HG03025 (cell line): ENCODE results near the gene TPCN1.

Experiments used
- ATAC-seq: cut with Tn5 transposase; IDR thresholded peaks from one replicate; pipeline ENCODE4 v1.9.1; 2021; ENCODE audit warnings: mild to moderate bottlenecking, moderate library complexity; ENCODE audit not compliant: unreplicated experiment, low FRiP score

Gene TPCN1

GRCh38 chr12:113298861-113299545 is 77.7 kb downstream of the TPCN1 start:
- no peak for ATAC-seq

GRCh38 chr12:113299619-113300237 is 78.5 kb downstream of the TPCN1 start:
- no peak for ATAC-seq

GRCh38 chr12:113301811-113302210 is 80.5 kb downstream of the TPCN1 start:
- ATAC-seq = no peak

DNA sequence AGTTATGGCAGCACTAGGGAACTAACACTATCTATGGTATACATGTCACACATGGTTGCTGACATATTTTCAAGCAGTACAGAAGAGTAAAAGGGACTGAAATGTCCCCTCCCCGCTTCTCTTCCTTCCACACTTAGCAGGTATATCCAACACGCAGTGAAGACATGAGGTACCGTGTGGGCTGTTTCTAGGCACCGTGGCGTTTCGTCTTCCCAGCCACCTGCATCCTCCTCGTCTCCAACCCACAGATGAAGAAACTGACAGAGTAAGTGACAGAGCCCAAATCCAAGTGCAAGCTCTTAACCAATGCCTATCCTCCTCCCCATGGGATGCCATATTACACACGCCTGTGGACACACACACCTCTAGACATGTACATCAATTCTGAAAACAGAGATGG is 81.2 kb downstream of the TPCN1 start:
- no peak for ATAC-seq

DNA sequence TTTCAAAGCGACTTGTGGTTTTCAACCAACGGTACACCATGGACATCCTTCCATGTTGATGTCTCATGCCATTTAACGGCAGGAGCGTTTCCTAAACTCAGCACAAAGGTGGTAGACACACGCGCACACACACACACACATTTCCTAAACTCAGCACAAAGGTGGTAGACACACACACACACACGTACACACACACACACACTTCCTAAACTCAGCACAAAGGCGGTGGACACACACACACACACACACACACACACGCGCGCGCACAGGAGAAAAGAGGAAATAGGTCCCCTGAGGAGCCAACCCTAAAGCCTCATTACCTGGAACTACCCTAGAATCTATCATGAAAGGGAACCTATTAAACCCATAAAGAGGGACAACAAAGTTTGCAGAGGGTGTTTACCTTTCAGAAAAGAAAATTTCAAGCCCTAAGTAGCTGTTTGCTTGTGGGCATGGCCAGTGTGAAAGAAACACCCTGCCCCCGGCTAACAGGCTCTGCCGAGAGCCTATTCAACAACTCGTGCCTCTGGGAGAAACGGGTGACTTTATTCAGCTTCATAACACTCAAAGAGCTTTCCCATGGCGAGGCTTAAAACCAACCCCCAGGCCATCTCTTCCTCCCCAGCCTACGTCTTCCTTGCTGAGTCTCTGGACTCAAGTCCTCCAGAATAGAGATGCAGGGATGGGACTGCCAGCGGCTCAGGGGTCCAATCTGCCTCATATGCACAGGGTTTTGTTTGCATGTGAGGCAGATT is 81.8 kb downstream of the TPCN1 start:
- ATAC-seq = no peak

GRCh38 chr12:113305281-113305856 is 84.1 kb downstream of the TPCN1 start:
- ATAC-seq = no peak

DNA sequence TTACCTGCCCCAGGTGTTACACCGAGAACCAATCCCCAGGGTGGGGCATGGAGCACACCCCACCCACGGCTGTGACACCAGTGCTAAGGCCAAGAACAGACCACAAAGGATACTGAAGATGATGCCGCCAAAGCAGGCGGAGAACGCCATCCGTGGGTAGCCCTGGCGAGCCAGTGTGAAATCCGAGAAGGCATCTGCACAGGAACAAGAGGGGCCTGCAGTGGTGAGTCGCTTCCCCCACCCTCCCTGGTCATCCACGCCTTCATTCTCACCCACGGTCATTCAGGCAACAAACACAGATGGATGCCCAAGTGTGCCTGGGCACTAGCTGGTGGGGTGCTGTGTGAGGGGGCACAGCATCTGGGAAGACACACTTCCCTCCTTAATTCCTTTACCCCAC is 85.1 kb downstream of the TPCN1 start:
- ATAC-seq = no peak

DNA sequence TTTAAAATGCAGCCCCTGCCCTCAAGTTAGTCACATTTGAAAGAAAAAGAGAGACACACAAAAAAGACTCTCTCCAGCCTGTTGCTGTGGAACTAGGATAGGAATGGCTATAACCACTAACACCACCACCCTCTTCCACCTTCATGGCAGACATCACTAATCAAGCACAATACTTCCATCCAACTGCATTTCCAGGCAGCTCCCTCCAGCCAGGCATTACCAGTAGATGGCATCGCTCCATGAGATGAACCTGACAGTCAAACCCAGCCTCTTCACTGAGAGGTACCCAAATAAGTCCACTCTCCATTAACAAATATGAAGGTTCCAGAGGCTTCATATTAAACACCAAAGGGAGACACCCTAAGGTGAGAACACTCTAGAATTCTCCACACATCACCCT is 89.2 kb downstream of the TPCN1 start:
- no peak for ATAC-seq

DNA sequence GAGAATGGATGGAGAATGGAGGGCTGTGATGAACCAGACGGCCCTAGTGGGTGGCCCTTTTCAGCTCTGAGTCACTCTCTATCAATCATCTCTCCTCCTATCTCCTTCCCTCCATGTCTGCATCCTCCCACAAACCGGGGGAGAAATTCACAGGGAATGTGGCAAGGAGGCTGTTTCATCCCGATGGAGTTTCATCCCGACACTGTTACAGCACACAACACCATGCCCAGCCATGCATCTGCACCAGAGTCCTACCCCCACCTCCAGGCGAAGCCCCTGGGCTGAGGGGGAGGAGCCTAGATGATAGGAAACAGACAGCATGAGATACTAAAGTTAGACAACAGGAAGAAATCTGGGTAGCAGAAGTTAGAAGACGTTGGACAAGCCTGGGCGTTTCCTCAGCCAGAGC is 92.9 kb downstream of the TPCN1 start:
- no peak for ATAC-seq

DNA sequence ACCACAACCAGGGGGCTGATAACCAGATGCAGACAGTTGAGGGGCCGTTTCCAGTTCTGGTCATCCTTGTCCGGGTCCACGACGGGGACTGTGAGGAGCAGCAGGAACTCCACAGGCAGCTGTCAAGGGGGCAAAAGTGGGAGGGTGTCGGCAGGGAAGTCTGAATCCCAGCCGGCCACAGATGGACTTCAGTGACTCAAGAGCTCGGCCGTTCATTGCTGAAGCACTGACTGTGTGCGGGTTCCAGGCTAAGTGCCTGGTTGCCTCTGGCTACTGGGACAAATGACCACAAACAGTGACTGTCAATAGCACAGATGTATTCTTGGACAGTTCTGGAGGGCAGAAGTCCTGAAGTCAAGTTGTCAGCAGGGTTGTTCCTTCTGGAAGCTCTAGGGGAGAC is 94.1 kb downstream of the TPCN1 start:
- no peak for ATAC-seq

GRCh38 chr12:113316155-113316554 is 94.9 kb downstream of the TPCN1 start:
- ATAC-seq = no peak

- no peak for ATAC-seq
These were observed 95.9 kb downstream of the TPCN1 start for GRCh38 chr12:113317122-113317521.

DNA sequence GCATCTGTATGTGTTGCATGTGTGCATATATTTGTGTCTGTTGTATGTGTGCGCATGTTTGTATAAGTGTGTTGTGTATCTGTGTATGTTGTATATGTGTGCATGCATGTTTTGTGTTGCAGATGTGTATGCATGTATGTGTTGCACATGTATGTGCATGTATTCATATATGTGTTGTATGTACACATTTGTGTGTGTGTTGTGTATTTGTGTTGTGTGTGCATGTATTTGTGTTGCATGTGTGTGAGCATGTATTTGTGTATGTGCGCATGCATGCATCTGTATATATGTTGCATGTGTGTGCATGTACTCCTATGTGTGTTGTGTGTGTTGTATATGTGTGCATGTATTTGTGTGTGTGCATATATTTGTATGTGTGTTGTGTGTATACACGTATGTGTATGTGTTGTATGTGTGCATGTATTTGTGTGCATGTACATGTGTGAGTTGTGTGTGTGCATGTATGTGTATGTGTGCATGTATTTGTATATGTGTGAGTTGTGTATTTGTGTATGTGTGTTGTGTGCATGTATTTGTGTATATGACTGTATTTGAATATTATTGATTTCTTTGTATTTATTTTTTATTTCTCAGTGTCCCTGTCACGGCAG is 96.9 kb downstream of the TPCN1 start:
- ATAC-seq = no peak

GRCh38 chr12:113318900-113319628 is 97.8 kb downstream of the TPCN1 start:
- no peak for ATAC-seq

GRCh38 chr12:113320401-113320800 is 99.1 kb downstream of the TPCN1 start:
- ATAC-seq = no peak

DNA sequence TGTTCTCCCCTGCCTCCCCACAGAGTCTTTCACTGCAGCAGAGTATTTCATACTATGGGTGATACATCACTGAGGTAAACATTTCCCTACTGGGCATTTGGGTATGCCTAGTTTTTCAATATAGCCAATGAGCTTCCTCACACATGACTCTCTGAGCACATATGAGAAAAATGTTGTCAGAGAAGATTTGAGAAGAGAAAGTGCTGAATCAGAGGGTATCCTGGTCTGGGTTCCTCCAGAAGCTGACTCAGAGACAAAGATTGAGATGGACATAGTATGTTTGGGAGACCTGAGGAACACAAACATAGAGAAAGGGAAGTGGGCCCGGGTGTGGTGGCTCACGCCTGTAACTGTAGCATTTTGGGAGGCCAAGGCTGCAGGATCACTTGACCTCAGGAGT is 101.1 kb downstream of the TPCN1 start:
- no peak for ATAC-seq

GRCh38 chr12:113325916-113326315 is 104.7 kb downstream of the TPCN1 start:
- no peak for ATAC-seq

GRCh38 chr12:113326775-113327395 is 105.6 kb downstream of the TPCN1 start:
- no peak for ATAC-seq

- no peak for ATAC-seq
These were observed 107.2 kb downstream of the TPCN1 start for GRCh38 chr12:113328368-113328889.
